Fibroblast of lung (primary cell): Measurements from ENCODE around the gene GAS2L1.

Experiments used
- EZH2 ChIP-seq: IDR thresholded peaks from 2 replicates; pipeline ENCODE4 v1.5.1; 2012; ENCODE audit warnings: low read length, control low read depth, mild to moderate bottlenecking; ENCODE audit errors: missing control alignments
- TF ChIP-seq, protein P1 (sequence below), 2 donors: IDR thresholded peaks in 1 of 2; conservative IDR thresholded peaks in 1 of 2; 1 replicate in 1 of 2; 2 replicates in 1 of 2; pipeline ENCODE4 v1.5.1; 2011 to 2012; ENCODE audit warnings: low read length in 2 of 2, control low read depth in 1 of 2, inconsistent platforms in 1 of 2, low read depth in 1 of 2, mild to moderate bottlenecking in 1 of 2

DNA sequence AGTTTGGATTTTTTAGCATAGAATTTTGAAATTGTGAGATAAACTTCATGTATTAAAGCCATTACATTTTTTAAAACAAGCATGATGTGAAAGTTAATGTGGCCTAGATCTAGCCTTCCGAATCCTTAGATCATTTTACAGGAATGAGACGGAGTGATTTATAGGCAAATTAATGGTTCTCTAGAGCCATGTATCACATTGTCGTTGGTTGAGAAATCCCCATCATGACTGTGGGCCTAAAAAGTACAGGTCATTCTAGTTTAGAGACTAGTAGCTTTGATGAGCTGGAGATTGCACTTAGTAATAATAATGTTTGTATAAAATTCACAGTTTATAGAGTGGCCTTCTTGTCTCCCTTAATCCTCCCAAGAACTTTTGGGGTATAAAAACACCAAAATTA is 31.3 kb upstream of the GAS2L1 start:
- no peak for TF ChIP-seq EZH2
- TF ChIP-seq, protein P1, sequence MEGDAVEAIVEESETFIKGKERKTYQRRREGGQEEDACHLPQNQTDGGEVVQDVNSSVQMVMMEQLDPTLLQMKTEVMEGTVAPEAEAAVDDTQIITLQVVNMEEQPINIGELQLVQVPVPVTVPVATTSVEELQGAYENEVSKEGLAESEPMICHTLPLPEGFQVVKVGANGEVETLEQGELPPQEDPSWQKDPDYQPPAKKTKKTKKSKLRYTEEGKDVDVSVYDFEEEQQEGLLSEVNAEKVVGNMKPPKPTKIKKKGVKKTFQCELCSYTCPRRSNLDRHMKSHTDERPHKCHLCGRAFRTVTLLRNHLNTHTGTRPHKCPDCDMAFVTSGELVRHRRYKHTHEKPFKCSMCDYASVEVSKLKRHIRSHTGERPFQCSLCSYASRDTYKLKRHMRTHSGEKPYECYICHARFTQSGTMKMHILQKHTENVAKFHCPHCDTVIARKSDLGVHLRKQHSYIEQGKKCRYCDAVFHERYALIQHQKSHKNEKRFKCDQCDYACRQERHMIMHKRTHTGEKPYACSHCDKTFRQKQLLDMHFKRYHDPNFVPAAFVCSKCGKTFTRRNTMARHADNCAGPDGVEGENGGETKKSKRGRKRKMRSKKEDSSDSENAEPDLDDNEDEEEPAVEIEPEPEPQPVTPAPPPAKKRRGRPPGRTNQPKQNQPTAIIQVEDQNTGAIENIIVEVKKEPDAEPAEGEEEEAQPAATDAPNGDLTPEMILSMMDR (conservative IDR thresholded peaks at IDR 0.05 in 1 of 2, IDR thresholded peaks at IDR 0.05 in 1 of 2; ENCODE audit: low read depth in 1 of 2, low read length in 2 of 2): no peak
